Thyroid gland (tissue), 4 donors: Measurements from ENCODE around the gene PSMC3. TPM values are rescaled to one million over a fixed set of nuclear protein-coding genes. Genes with fewer than 3 reads are reported as not detected.

Experiments
- DNase-seq, 2 donors: peaks; one replicate each; pipeline ENCODE4 v3.0.0-alpha.2; 2019
- H3K27ac ChIP-seq, 3 donors: fragments of 200-600 bp; sonication (generic); 1 replicate in 2 of 3; 2 replicates in 1 of 3; pipeline ENCODE4 v1.5.1; 2016 to 2019; ENCODE audit warnings: mild to moderate bottlenecking in 1 of 3, moderate library complexity in 1 of 3
- H3K27me3 ChIP-seq: fragments of 200-600 bp; sonication (generic); one replicate; pipeline ENCODE4 v1.5.1; 2019
- H3K36me3 ChIP-seq, 2 donors: fragments of 200-600 bp; sonication (generic); one replicate each; pipeline ENCODE4 v1.5.1; 2016 to 2019
- H3K4me1 ChIP-seq, 2 donors: fragments of 200-600 bp; sonication (generic); one replicate each; pipeline ENCODE4 v1.5.1; 2017 to 2019
- H3K4me3 ChIP-seq, 3 donors: fragments of 200-600 bp; sonication (generic); replicated peaks in 1 of 3; 1 replicate in 2 of 3; 2 replicates in 1 of 3; pipeline ENCODE4 v1.5.1; 2016; ENCODE audit warnings: mild to moderate bottlenecking in 1 of 3
- H3K9me3 ChIP-seq: fragments of 200-600 bp; sonication (generic); one replicate; pipeline ENCODE4 v1.5.1; 2017
- POLR2A ChIP-seq, 2 donors: fragments of 450-650 bp; IDR thresholded peaks; one replicate each; pipeline ENCODE4 v1.6.1; 2017; ENCODE audit warnings: antibody characterized with exemption in 2 of 2, mild to moderate bottlenecking in 2 of 2, moderate library complexity in 1 of 2
- WGBS, 2 donors: methylation state at CpG; one replicate each; pipeline ENCODE4 v1.1.5; 2017; 5-methylcytosine and 5-hydroxymethylcytosine counted together
- intact Hi-C: fragments of 100-400 bp; cut with DNase I; formaldehyde crosslinking; loops from one replicate; pipeline ENCODE4 v1.15.1; 2023
- total RNA-seq, 4 donors: library from RNA; depleted of rRNA; stranded (reverse); fragments of >200 nt; gene quantifications; one replicate each; pipeline ENCODE4 v1.2.3, GENCODE V29; 2016
- TF ChIP-seq, protein P1 (sequence below), 6 experiments: fragments of 200-600 bp in 3 of 6; fragments of 450-650 bp in 3 of 6; sonication (generic) in 3 of 6; IDR thresholded peaks; one replicate each; pipeline ENCODE4 v1.5.1; 2016 to 2019; ENCODE audit warnings: antibody characterized with exemption in 6 of 6, mild to moderate bottlenecking in 2 of 6, inconsistent platforms in 1 of 6, moderate library complexity in 1 of 6

Gene PSMC3
- total RNA-seq, 4 donors from 2014 or later = 92.7 to 240 (median 123) TPM

DNA sequence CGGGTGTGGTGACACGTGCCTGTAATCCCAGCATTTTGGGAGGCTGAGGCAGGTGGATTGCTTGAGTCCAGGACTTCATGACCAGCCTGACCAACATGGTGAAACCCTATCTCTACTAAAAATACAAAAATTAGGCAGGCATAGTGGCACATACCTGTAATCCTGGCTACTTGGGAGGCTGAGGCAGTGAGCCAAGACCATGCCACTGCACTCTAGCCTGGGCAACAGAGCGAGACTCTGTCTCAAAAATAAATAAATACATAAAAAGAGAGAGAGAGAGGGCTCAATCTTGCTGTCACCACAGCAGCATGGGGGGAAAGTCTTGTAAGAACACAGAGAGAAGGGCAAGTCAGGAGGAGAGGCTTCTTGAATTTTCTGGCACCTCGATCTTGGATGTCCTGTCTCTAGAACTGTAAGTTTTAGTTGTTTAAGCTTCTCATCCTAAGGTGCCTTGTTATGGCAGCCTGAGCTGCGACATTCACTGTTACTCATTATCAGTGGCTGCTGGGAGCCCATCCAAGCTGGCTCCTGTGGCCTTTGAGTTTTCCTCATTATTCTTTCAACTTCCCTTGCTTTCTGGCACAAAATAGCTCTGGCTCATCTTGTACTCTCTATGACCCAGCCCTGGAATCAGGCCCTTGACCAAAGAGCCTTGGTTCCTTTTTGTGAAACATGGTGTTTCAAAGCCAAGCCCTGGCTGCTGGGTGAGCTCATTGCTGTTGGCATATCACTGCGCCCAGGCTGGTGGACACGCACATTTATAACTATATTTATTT lies 8.0 kb upstream of the PSMC3 start:
- intact Hi-C loops = no loop called here
- TF ChIP-seq, protein P1, sequence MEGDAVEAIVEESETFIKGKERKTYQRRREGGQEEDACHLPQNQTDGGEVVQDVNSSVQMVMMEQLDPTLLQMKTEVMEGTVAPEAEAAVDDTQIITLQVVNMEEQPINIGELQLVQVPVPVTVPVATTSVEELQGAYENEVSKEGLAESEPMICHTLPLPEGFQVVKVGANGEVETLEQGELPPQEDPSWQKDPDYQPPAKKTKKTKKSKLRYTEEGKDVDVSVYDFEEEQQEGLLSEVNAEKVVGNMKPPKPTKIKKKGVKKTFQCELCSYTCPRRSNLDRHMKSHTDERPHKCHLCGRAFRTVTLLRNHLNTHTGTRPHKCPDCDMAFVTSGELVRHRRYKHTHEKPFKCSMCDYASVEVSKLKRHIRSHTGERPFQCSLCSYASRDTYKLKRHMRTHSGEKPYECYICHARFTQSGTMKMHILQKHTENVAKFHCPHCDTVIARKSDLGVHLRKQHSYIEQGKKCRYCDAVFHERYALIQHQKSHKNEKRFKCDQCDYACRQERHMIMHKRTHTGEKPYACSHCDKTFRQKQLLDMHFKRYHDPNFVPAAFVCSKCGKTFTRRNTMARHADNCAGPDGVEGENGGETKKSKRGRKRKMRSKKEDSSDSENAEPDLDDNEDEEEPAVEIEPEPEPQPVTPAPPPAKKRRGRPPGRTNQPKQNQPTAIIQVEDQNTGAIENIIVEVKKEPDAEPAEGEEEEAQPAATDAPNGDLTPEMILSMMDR (IDR thresholded peaks at IDR 0.05) = no peak
- no peak for TF ChIP-seq POLR2A (IDR thresholded peaks at IDR 0.05)

DNA sequence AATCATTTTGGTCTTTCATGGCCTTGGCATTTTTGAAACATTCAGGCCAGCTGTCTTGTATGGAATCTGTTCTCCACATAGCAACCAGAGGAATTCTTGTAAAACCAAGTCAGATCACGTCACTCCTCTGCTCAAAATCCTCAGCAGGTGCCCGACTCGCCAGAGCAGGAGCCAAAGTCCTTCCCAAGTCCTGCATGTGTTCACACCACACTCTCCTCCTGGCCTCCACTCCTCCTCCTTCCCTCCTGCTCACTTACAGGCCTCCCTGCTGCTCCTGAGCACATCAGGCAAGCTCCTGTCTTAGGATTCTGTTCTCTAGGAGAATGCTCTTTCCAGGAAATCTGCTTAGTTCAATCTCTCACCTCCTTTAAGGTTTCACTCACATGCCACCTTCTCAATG lies 6.9 kb upstream of the PSMC3 start:
- no peaks in the 10 kb centered on the region for H3K9me3 ChIP-seq
- no peaks in the 10 kb centered on the region for H3K27me3 ChIP-seq
- peaks cover 20 to 21% of the 10 kb centered on the region in 2 donors for H3K4me1 ChIP-seq
- no peak for DNase-seq
- no peak overlapping the region for H3K27ac ChIP-seq
- no peak overlapping the region for H3K4me3 ChIP-seq
- TF ChIP-seq POLR2A (IDR thresholded peaks at IDR 0.05) = no peak
- TF ChIP-seq, protein P1 (IDR thresholded peaks at IDR 0.05) = no peak
- no peaks in the 10 kb centered on the region for H3K36me3 ChIP-seq
- intact Hi-C loops = no loop called here
- WGBS, 2 donors = 86 to 89% methylated on average over 3 of the region's 3 CpGs

More for the DNA sequence above, 8.0 kb upstream of the PSMC3 start:
- Histone ChIP-seq H3K9me3 (no peaks in the 10 kb centered on the region), H3K27me3 (no peaks in the 10 kb centered on the region), H3K4me1 (peaks cover 21% of the 10 kb centered on the region in 2 donors), H3K36me3 (no peaks in the 10 kb centered on the region), H3K27ac (peak overlapping the region; percentile 55 to 69 (median 67)), H3K4me3 (no peak overlapping the region)
- 63 to 71% methylated on average over 7 of the region's 7 CpGs for WGBS, 2 donors
- peak; percentile 64 to 77 for DNase-seq

- TF ChIP-seq POLR2A (IDR thresholded peaks at IDR 0.05) = no peak
- TF ChIP-seq, protein P1 (IDR thresholded peaks at IDR 0.05) = no peak
- no peak for DNase-seq
- Histone ChIP-seq H3K27ac (no peak overlapping the region), H3K4me3 (no peak overlapping the region), H3K9me3 (no peaks in the 10 kb centered on the region), H3K36me3 (no peaks in the 10 kb centered on the region), H3K27me3 (no peaks in the 10 kb centered on the region), H3K4me1 (peaks cover 10 to 13% of the 10 kb centered on the region in 2 donors)
- 78 to 83% methylated on average over 9 of the region's 9 CpGs for WGBS, 2 donors
- intact Hi-C loops = no loop called here
Observed at GRCh38 chr11:47431356-47432083, 5.3 kb upstream of the PSMC3 start.

DNA sequence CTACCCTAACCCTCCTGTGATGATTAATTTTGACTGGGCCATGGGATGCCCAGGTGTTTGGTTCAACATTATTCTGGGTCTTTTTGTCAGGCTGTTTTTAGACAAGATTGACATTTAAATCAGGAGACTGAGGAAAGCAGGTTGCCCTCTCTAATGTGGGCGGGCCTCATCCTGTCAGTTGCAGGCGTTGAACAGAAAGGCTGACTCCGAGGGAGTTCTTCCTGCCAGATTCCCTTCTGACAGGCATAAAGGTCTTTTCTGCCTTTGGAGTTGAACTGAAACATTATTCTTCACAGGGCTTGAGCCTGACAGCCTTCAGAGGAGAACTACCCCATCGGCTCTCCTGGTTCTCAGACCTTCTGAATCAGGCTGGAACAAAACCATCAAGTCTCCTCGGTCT lies 4.3 kb upstream of the PSMC3 start:
- no peaks in the 10 kb centered on the region for H3K9me3 ChIP-seq
- intact Hi-C loops = no loop called here
- H3K36me3 ChIP-seq = no peaks in the 10 kb centered on the region
- no peak overlapping the region for H3K27ac ChIP-seq
- H3K4me3 ChIP-seq = no peak overlapping the region
- no peaks in the 10 kb centered on the region for H3K27me3 ChIP-seq
- H3K4me1 ChIP-seq = peaks cover 11 to 13% of the 10 kb centered on the region in 2 donors
- DNase-seq = no peak
- WGBS, 2 donors = 78 to 79% methylated on average over 5 of the region's 5 CpGs
- no peak for TF ChIP-seq POLR2A (IDR thresholded peaks at IDR 0.05)
- TF ChIP-seq, protein P1 (IDR thresholded peaks at IDR 0.05) = no peak

DNA sequence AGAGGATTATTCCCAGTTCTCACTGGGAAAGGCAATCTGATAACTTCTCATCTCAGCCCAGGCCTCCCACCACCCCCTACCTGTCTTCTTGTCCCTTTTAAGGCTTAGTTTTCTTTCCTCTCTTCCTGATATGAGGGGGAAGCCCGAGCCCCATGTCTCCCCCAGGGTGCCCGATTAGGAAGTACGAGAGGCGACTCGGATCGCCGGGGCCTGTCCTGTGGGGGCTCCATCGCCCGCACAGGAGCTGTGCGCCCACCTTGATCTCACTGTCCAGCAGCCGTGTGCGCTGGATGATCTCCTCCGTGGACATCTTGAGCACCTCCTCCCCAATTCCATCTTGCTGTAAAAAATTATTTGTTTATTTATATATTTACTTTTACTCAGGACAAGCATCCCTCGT lies 628 bp downstream of the PSMC3 start:
- 1% methylated on average over 14 of the region's 14 CpGs for WGBS, 2 donors

More for the DNA sequence above, 628 bp downstream of the PSMC3 start:
- H3K4me1 ChIP-seq = peaks cover 11 to 12% of the 10 kb centered on the region in 2 donors
- H3K4me3 ChIP-seq = peak overlapping the region; percentile 63 to 99 (median 86)
- intact Hi-C loops = no loop called here
- H3K36me3 ChIP-seq = peaks cover 21 to 36% of the 10 kb centered on the region in 2 donors
- no peaks in the 10 kb centered on the region for H3K27me3 ChIP-seq
- TF ChIP-seq, protein P1 (IDR thresholded peaks at IDR 0.05) = no peak
- no peak for TF ChIP-seq POLR2A (IDR thresholded peaks at IDR 0.05)
- peak overlapping the region; percentile 90 to 93 (median 92) for H3K27ac ChIP-seq
- no peak for DNase-seq
- H3K9me3 ChIP-seq = no peaks in the 10 kb centered on the region
